ENCODE measurements around the gene NEK1. TPM values are rescaled to one million over a fixed set of nuclear protein-coding genes. Genes with fewer than 3 reads are reported as not detected.
"Not testable (repeated sequence)": the region's sequence is repeated elsewhere in the genome, so short reads cannot be mapped to it uniquely, and the experiment has no call there.

The NEK1 gene
- total and polyA plus RNA-seq, 2 of the 8 experiments (the other 6 are each of a cell fraction or from before 2014, with no cell fraction given), result 3.9 to 11.7 TPM

DNA sequence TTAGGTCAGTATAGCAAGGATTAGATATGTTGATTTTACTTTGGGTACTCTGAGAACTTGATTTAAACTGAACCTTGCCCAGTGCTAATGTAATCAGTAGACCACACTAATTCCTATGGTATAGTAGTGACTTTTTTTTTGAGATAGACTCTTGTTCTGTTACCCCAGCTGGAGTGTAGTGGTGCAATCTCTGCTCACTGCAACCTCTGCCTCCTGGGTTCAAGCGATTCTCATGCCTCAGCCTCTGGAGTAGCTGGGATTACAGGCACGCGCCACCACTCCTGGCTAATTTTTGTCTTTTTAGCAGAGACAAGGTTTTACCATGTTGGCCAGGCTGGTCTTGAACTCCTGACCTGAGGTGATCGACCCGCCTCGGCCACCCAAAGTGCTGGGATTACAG, 11.6 kb upstream of the NEK1 start:
- H3K56ac ChIP-seq (replicated peaks; ENCODE audit: insufficient read length, low read depth, low read length); DNase-seq (ENCODE audit: low read depth in 1 of 2, low spot score in 2 of 2); H4K8ac ChIP-seq (ENCODE audit: extremely low read depth, insufficient read depth, low read length); H3K14ac ChIP-seq (ENCODE audit: insufficient read length); CTCF ChIA-PET (ENCODE audit: partially characterized antibody); H3K79me1 ChIP-seq (ENCODE audit: low read depth, low read length); H4K20me1 ChIP-seq (replicated peaks in 1 of 2; ENCODE audit: control insufficient read depth in 1 of 2, insufficient read depth in 2 of 2, low read length in 2 of 2); H2BK15ac ChIP-seq (ENCODE audit: low read length); H2AFZ ChIP-seq (ENCODE audit: low read length); H3K4ac ChIP-seq (replicated peaks; ENCODE audit: insufficient read length, low read depth, low read length); FAIRE-seq; H3K23ac ChIP-seq (ENCODE audit: insufficient read length); H3K4me3 ChIP-seq (ENCODE audit: extremely low read depth in 1 of 4, insufficient read depth in 2 of 4, low read depth in 3 of 4, low read length in 4 of 4); H4K5ac ChIP-seq (ENCODE audit: insufficient read length, low read depth, low read length); H3K27me3 ChIP-seq (replicated peaks in 1 of 4; ENCODE audit: control insufficient read depth in 3 of 4, extremely low read depth in 1 of 4, insufficient read depth in 3 of 4, low read length in 3 of 4); H3K4me1 ChIP-seq (replicated peaks in 1 of 4; ENCODE audit: control insufficient read depth in 3 of 4, insufficient read depth in 4 of 4, low read length in 3 of 4); H3K18ac ChIP-seq (ENCODE audit: extremely low read depth, low read length); H3K4me2 ChIP-seq (ENCODE audit: insufficient read depth in 1 of 2, low read depth in 2 of 2, low read length in 2 of 2); H3K36me3 ChIP-seq (ENCODE audit: control insufficient read depth in 2 of 4, insufficient read depth in 4 of 4, low read length in 3 of 4); H2BK12ac ChIP-seq (ENCODE audit: low read depth, low read length); H4K91ac ChIP-seq (replicated peaks; ENCODE audit: insufficient read length, low read length); H2BK120ac ChIP-seq (replicated peaks; ENCODE audit: low read depth, low read length); H2AK5ac ChIP-seq (ENCODE audit: low read depth, low read length); H3K9me3 ChIP-seq (ENCODE audit: insufficient read depth in 2 of 2, low read depth in 1 of 2, low read length in 1 of 2); H2BK20ac ChIP-seq (ENCODE audit: low read length); H3K27ac ChIP-seq (ENCODE audit: low read depth, low read length); H2BK5ac ChIP-seq (ENCODE audit: low read depth, low read length); H3K9ac ChIP-seq (replicated peaks in 1 of 4; ENCODE audit: extremely low read depth in 1 of 4, low read depth in 3 of 4, low read length in 3 of 4): not testable (repeated sequence)
- H3K79me2 ChIP-seq (ENCODE audit: control insufficient read depth in 1 of 2, insufficient read depth in 2 of 2, low read length in 2 of 2), result peaks cover 7 to 84% of the 10 kb centered on the region in 2 experiments; a peak in 3 of 4 replicates
- 96% methylated on average over 6 of the region's 6 CpGs; no CpG with 5 or more reads in 1 of the 2 experiments for WGBS, 2 experiments (ENCODE audit: extremely low coverage in 1 of 2, insufficient coverage in 1 of 2, insufficient read length in 1 of 2, insufficient replicate concordance in 2 of 2, low coverage in 1 of 2, low lambda C conversion rate in 2 of 2, missing lambda C conversion rate in 1 of 2)
- H3K23me2 ChIP-seq (ENCODE audit: low read depth, low read length), result peaks cover 11% of the 10 kb centered on the region
- POLR2A ChIA-PET (ENCODE audit: partially characterized antibody), result interaction anchor here (1.3 kb wide), 1 partner anchor 11 kb away, joined by 3 read pairs; no protein-coding TSS in a partner anchor
